Measurements from ENCODE around the gene ADCY10.

- TF ChIP-seq CTCF (conservative IDR thresholded peaks at IDR 0.05 in 1 of 2, IDR thresholded peaks at IDR 0.05 in 1 of 2; ENCODE audit: low read depth in 1 of 2, low read length in 2 of 2) (no peak), EZH2 (IDR thresholded peaks at IDR 0.05; ENCODE audit: low read length, missing control alignments) (no peak)
These were observed 80.0 kb downstream of the ADCY10 start for GRCh38 chr1:167833904-167834303.

Measured in fibroblast of lung (primary cell).